PC-3 (cell line): Measurements from ENCODE around the gene LEF1.

Experiments used
- EZH2 ChIP-seq: fragments of 300-600 bp; sonication (generic); IDR thresholded peaks from one replicate; pipeline ENCODE4 v1.6.1; 2017; ENCODE audit warnings: antibody characterized with exemption, mild to moderate bottlenecking, low read length; ENCODE audit not compliant: unreplicated experiment
- EZH2phosphoT487 ChIP-seq: fragments of 300-600 bp; sonication (generic); IDR thresholded peaks from 2 replicates; pipeline ENCODE4 v1.6.1; 2018; ENCODE audit warnings: mild to moderate bottlenecking, antibody characterized with exemption, low read length, borderline replicate concordance
- TF ChIP-seq, protein P1 (sequence below): fragments of 300-600 bp; sonication (generic); conservative IDR thresholded peaks from 2 replicates; pipeline ENCODE4 v1.5.1; 2017; ENCODE audit warnings: antibody characterized with exemption, low read depth, mild to moderate bottlenecking, low read length

GRCh38 chr4:108004646-108005045 is 164.1 kb downstream of the LEF1 start:
- TF ChIP-seq, protein P1, sequence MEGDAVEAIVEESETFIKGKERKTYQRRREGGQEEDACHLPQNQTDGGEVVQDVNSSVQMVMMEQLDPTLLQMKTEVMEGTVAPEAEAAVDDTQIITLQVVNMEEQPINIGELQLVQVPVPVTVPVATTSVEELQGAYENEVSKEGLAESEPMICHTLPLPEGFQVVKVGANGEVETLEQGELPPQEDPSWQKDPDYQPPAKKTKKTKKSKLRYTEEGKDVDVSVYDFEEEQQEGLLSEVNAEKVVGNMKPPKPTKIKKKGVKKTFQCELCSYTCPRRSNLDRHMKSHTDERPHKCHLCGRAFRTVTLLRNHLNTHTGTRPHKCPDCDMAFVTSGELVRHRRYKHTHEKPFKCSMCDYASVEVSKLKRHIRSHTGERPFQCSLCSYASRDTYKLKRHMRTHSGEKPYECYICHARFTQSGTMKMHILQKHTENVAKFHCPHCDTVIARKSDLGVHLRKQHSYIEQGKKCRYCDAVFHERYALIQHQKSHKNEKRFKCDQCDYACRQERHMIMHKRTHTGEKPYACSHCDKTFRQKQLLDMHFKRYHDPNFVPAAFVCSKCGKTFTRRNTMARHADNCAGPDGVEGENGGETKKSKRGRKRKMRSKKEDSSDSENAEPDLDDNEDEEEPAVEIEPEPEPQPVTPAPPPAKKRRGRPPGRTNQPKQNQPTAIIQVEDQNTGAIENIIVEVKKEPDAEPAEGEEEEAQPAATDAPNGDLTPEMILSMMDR = no peak
- TF ChIP-seq EZH2 = no peak
- no peak for TF ChIP-seq EZH2phosphoT487
